Activated CD4-positive, CD25-positive, alpha-beta regulatory T cell treated with anti-CD3 and anti-CD28 coated beads, Interleukin-2, amount 50 U/mL, for 24 hours (primary cell): Measurements from ENCODE around the gene CORO6.
A peak's percentile ranks its signal among the peaks of the same experiment; 100 is the strongest.

ENCODE experiments used
- ATAC-seq, 2 donors: fragments of 150-1000 bp; cut with Tn5 transposase; one replicate each; pipeline ENCODE4 v1.10.0; 2021; ENCODE audit warnings: mild to moderate bottlenecking in 1 of 2, moderate library complexity in 1 of 2

The CORO6 gene

GRCh38 chr17:29576214-29577000 lies 46.3 kb downstream of the CORO6 start:
- ATAC-seq: no peak

- no peak for ATAC-seq
These were observed 47.0 kb downstream of the CORO6 start for GRCh38 chr17:29575511-29576213.

GRCh38 chr17:29574732-29575510 lies 47.8 kb downstream of the CORO6 start:
- no peak for ATAC-seq

- ATAC-seq: no peak
These were observed 48.6 kb downstream of the CORO6 start for GRCh38 chr17:29573871-29574731.

- no peak for ATAC-seq
These were observed 49.2 kb downstream of the CORO6 start for GRCh38 chr17:29573558-29573869.

DNA sequence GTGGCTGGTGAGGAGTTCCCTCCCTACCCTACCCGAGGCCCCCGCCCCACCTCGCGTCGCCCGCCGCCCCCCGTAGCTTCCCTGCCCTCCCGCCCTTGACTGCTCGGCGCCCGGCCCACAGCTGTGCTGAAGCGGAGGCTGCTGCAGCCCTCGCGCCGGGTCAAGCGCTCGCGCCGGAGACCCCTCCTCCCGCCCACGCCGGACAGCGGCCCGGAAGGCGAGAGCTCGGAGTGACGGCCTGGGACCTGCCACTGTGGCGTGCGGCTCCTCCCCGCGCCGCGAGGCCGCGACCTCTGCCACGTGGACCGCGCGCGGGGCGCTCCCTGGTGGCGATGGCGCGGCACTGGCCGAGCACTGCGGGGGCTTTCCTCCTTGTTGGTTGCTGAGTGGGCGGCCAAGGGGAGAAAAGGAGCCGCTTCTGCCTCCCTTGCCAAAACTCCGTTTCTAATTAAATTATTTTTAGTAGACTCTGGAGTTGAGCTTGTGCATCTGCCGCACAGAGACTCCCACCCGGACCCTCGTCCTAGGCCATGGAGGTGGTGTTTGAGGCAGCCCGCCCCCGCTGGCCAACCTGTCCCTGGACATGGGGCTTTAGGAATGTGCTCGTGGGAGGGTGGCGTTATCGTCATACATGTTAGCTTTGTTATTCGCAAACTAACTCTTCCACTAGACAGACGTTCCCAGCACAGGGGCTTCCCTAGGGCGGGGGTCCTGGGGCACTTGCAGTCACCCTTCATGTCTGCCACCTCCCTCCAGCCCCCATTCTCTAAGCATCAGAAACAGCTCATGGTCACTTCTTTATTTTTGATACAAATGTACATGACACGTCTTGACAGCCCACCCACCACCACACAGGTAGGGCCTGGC lies 49.8 kb downstream of the CORO6 start:
- ATAC-seq: peak; percentile 29 to 37

DNA sequence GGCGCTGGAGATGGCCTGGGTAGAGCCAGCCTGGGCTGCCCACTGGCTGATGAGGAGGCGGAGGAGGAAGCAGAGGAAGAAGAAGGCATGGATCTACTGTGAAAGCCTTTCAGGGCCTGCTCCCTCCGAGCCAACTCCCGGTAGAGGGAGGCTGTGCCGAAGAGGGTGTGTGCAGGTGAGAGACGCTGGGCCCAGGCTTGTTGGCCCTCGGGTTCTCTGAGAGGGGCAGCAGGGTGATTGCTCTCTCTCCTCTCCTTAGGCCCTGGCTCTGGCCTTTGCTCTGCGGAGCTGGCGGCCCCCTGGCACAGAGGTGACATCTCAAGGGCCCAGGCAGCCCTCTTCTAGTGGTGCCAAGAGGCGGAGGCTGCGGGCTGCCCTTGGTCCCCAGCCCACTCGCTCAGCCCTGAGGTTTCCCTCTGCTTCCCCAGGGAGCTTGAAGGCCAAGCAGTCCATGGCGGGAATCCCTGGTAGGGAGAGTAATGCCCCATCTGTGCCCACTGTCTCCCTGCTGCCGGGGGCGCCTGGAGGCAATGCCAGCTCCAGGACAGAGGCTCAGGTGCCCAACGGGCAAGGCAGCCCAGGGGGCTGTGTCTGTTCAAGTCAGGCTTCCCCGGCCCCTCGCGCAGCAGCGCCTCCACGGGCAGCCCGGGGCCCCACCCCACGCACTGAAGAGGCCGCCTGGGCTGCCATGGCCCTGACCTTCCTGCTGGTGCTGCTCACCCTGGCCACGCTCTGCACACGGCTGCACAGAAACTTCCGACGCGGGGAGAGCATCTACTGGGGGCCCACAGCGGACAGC lies 50.6 kb downstream of the CORO6 start:
- ATAC-seq: no peak

GRCh38 chr17:29571486-29571882 lies 51.2 kb downstream of the CORO6 start:
- no peak for ATAC-seq

GRCh38 chr17:29570521-29570920 lies 52.2 kb downstream of the CORO6 start:
- ATAC-seq: no peak

DNA sequence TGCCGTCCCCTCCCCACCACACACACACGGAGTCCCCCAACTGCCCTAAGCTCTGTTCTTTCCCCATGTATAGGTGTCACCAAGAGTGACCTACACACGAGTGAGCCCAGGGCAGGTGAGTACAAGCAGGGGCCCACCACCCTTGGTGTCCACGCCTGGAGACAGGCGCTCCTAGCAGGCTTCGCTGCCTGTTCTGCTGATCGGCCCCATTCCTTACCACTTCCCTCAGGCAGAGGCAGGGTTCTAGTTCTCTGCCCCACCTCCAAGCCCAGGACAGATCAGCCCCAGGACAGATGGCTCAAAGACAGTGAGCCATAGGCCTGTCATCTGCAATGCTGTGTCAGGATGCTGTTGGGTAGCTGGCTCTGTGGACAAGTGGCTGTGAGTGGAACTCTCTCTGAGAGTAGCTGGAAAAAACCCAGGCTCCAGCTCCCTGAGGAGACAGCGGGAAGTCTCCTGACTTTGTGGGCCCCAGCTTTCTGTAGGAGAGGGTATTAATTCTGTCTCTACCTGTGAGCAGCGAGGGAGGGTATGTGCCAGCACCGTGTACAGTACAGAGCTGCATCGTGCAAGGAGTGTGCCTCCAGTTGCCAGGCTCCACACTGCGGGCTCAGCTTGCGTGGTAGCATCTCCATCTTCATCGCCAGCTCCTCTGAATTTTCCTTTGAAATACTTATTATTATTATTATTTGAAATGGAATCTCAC lies 53.3 kb downstream of the CORO6 start:
- no peak for ATAC-seq

- peak; percentile 55 to 56 for ATAC-seq
These were observed 54.1 kb downstream of the CORO6 start, which contains the start of gene TP53I13 for GRCh38 chr17:29568331-29569244. Gene TP53I13 (plus strand): TSS chr17:29568701. CDS start chr17:29568759, 58 bp downstream.

DNA sequence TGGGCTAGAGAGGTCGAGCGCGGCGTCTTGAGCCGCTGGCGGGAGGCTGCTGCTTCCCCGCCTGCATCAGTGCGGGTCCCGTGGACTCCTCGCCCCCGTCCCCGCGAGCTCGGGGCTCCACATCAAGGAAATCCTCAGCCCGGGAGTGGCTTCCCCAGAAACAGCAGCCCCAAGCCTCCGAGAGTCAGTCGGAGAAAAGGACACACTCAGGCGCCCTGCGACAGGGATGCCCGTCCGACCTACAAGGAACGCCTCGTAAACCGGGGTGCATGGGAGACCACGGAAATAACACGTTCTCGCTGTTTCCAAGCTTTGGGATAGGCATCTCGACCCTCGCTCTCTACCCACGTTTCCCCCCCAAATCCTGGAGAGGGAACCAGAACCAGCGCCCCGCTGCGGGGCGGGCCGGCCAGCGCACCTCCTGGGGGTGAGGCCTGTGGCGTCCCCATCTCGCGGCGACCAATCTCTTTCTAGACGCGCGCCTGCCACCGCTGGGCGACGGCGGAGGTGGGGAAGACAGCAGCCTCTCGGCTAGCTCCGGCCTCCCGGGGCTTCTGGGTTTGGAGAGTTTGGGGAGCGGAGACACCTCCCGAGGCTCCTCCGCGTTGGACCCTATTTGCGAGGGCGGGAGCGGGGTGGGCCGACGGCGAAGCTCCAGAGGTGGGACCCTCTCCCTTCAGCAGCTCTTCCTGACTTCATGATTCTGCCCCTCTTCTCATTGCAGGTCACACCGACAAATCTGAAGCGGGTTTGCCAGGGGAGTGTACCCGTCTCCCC lies 55.0 kb downstream of the CORO6 start:
- peak; percentile 61 to 66 for ATAC-seq

- ATAC-seq: peak; percentile 1 to 2
These were observed 55.5 kb downstream of the CORO6 start for GRCh38 chr17:29567304-29567553.

- peak; percentile 22 to 25 for ATAC-seq
These were observed 56.0 kb downstream of the CORO6 start, which contains the start of gene ABHD15 for GRCh38 chr17:29566473-29567303. Gene ABHD15 (minus strand): TSS chr17:29567037. CDS start chr17:29566966, 71 bp downstream.

- peak; percentile 11 to 17 for ATAC-seq
These were observed 56.9 kb downstream of the CORO6 start for GRCh38 chr17:29565643-29566472.
